Common myeloid progenitor, CD34-positive (primary cell): ENCODE data around the gene CDK10.
"Not testable (repeated sequence)": the region's sequence is repeated elsewhere in the genome, so short reads cannot be mapped to it uniquely, and the experiment has no call there.

ENCODE experiments used
- CTCF ChIA-PET: fragments of 350-600 bp; sonication (Branson Sonifier 250); formaldehyde crosslinking; loops from one replicate; lab custom pipeline; 2021; ENCODE audit warnings: antibody characterized with exemption; lab: Charles Lee
- POLR2A ChIA-PET: fragments of 350-600 bp; sonication (Branson Sonifier 250); formaldehyde crosslinking; loops from one replicate; lab custom pipeline; 2021; ENCODE audit warnings: antibody characterized with exemption; lab: Charles Lee
- DNase-seq, 3 donors: peaks; one replicate each; pipeline versions ENCODE4 v3.0.0 to v3.0.0-alpha.2; 2013
- H3K27ac ChIP-seq, 2 experiments: 1 replicate in 1 of 2; 2 replicates in 1 of 2; pipeline ENCODE4 v1.7.0; 2013; ENCODE audit warnings: inconsistent platforms in 2 of 2, low read length in 2 of 2, mild to moderate bottlenecking in 2 of 2, low read depth in 1 of 2, moderate library complexity in 1 of 2; ENCODE audit not compliant: severe bottlenecking in 2 of 2, insufficient read depth in 1 of 2, poor library complexity in 1 of 2
- H3K27me3 ChIP-seq, 5 experiments: replicated peaks in 2 of 5; 1 replicate in 3 of 5; 2 replicates in 2 of 5; pipeline versions ENCODE4 v1.6.1 to v1.7.0; 2013; ENCODE audit warnings: low read length in 4 of 5, mild to moderate bottlenecking in 2 of 5, moderate library complexity in 2 of 5, inconsistent platforms in 1 of 5; ENCODE audit not compliant: insufficient read depth in 5 of 5, control insufficient read depth in 4 of 5
- H3K36me3 ChIP-seq, 4 experiments: 1 replicate in 2 of 4; 2 replicates in 2 of 4; pipeline versions ENCODE4 v1.6.1 to v1.7.0; 2013; ENCODE audit warnings: low read length in 3 of 4, control low read depth in 1 of 4, mild to moderate bottlenecking in 1 of 4; ENCODE audit not compliant: control insufficient read depth in 4 of 4, insufficient read depth in 4 of 4
- H3K4me1 ChIP-seq, 4 experiments: 1 replicate in 3 of 4; 2 replicates in 1 of 4; pipeline versions ENCODE4 v1.6.1 to v1.7.1; 2013; ENCODE audit warnings: low read length in 3 of 4, mild to moderate bottlenecking in 3 of 4, control low read depth in 1 of 4, inconsistent platforms in 1 of 4, moderate library complexity in 1 of 4; ENCODE audit not compliant: control insufficient read depth in 4 of 4, insufficient read depth in 4 of 4; ENCODE audit errors: control extremely low read depth in 1 of 4
- H3K4me3 ChIP-seq, 7 experiments: 1 replicate in 4 of 7; 2 replicates in 3 of 7; pipeline versions ENCODE4 v1.5.1 to v1.7.0; 2013; ENCODE audit warnings: mild to moderate bottlenecking in 7 of 7, low read length in 6 of 7, moderate library complexity in 6 of 7, inconsistent platforms in 2 of 7, low read depth in 2 of 7, control low read depth in 1 of 7; ENCODE audit not compliant: insufficient read depth in 4 of 7, control insufficient read depth in 1 of 7; ENCODE audit errors: extremely low read depth in 1 of 7
- H3K9me3 ChIP-seq, 5 experiments: 1 replicate in 4 of 5; 2 replicates in 1 of 5; pipeline versions ENCODE4 v1.6.1 to v1.7.1; 2013; ENCODE audit warnings: low read length in 4 of 5, mild to moderate bottlenecking in 2 of 5, inconsistent platforms in 1 of 5, low read depth in 1 of 5, moderate library complexity in 1 of 5; ENCODE audit not compliant: control insufficient read depth in 4 of 5, insufficient read depth in 2 of 5; ENCODE audit errors: control extremely low read depth in 1 of 5
- WGBS: methylation state at CpG from one replicate; pipeline ENCODE4 v1.1.5; 2013; ENCODE audit not compliant: insufficient coverage; 5-methylcytosine and 5-hydroxymethylcytosine counted together

The CDK10 gene

GRCh38 chr16:89667000-89667399 is 19.5 kb upstream of the CDK10 start:
- peak in 1 of 3 donors; percentile 28 for DNase-seq
- POLR2A ChIA-PET, H3K9me3 ChIP-seq, H3K36me3 ChIP-seq, CTCF ChIA-PET, H3K4me3 ChIP-seq, H3K27ac ChIP-seq, H3K27me3 ChIP-seq: not testable (repeated sequence)
- WGBS = 92% methylated on average over 2 of the region's 7 CpGs
- H3K4me1 ChIP-seq = peaks cover 0 to 19% (median 15%) of the 10 kb centered on the region in 4 experiments

GRCh38 chr16:89667633-89668032 is 18.9 kb upstream of the CDK10 start:
- POLR2A ChIA-PET = interaction anchor here (1.5 kb wide), 1 partner anchor 9 kb away, joined by 6 read pairs; the partner anchor contains the start of genes CHMP1A and SPATA33

GRCh38 chr16:89668790-89669158 is 17.7 kb upstream of the CDK10 start:
- Histone ChIP-seq H3K36me3 (peaks cover 0 to 3% (median 3%) of the 10 kb centered on the region in 4 experiments), H3K4me3 (peak overlapping the region in 4 of 7 experiments; percentile 16 to 71 (median 42)), H3K27me3 (no peaks in the 10 kb centered on the region), H3K4me1 (peaks cover 0 to 19% (median 15%) of the 10 kb centered on the region in 4 experiments), H3K27ac (peak overlapping the region in 1 of 2 experiments; percentile 43), H3K9me3 (peaks cover 0 to 4% (median 0%) of the 10 kb centered on the region in 5 experiments)
- ChIA-PET POLR2A (interaction anchor here (1.2 to 1.5 kb wide), 2 partner anchors 11 to 18 kb away, joined by 6 read pairs; partner anchors contain the start of genes CDK10, CHMP1A and SPATA33), CTCF (interaction anchor here (0.7 to 1.5 kb wide), 4 partner anchors 13 to 193 kb away, joined by 3 to 6 read pairs (median 4); no protein-coding TSS in a partner anchor)
- DNase-seq = no peak
- 46% methylated on average over 5 of the region's 5 CpGs for WGBS

More at GRCh38 chr16:89667633-89668032, 18.9 kb upstream of the CDK10 start:
- H3K27me3 ChIP-seq = no peaks in the 10 kb centered on the region
- H3K4me1 ChIP-seq = peaks cover 0 to 19% (median 15%) of the 10 kb centered on the region in 4 experiments
- no peak overlapping the region for H3K27ac ChIP-seq
- H3K4me3 ChIP-seq = no peak overlapping the region
- WGBS = 86% methylated on average over 9 of the region's 9 CpGs
- peaks cover 0 to 8% (median 6%) of the 10 kb centered on the region in 4 experiments for H3K36me3 ChIP-seq
- CTCF ChIA-PET = interaction anchor here (0.9 to 1.5 kb wide), 2 partner anchors 32 to 92 kb away, joined by 4 to 6 read pairs; partner anchors contain the start of gene CPNE7
- DNase-seq = no peak
- H3K9me3 ChIP-seq = peaks cover 0 to 4% (median 0%) of the 10 kb centered on the region in 5 experiments

GRCh38 chr16:89669755-89670154 is 16.7 kb upstream of the CDK10 start:
- ChIA-PET POLR2A (no interaction called here), CTCF (no interaction called here)
- 98% methylated on average over 8 of the region's 13 CpGs for WGBS
- Histone ChIP-seq H3K4me3 (no peak overlapping the region), H3K9me3 (peaks cover 0 to 4% (median 0%) of the 10 kb centered on the region in 5 experiments), H3K36me3 (peaks cover 0 to 2% (median 0%) of the 10 kb centered on the region in 4 experiments), H3K27ac (no peak overlapping the region), H3K27me3 (no peaks in the 10 kb centered on the region), H3K4me1 (peaks cover 0 to 19% (median 15%) of the 10 kb centered on the region in 4 experiments)
- no peak for DNase-seq

- POLR2A ChIA-PET = interaction anchor here (0.6 to 0.7 kb wide), 2 partner anchors 13 to 179 kb away, joined by 3 to 4 read pairs; no protein-coding TSS in a partner anchor
- H3K4me3 ChIP-seq = no peak overlapping the region
- no peak overlapping the region for H3K27ac ChIP-seq
- peaks cover 0 to 4% (median 0%) of the 10 kb centered on the region in 5 experiments for H3K9me3 ChIP-seq
- peaks cover 0 to 19% (median 15%) of the 10 kb centered on the region in 4 experiments for H3K4me1 ChIP-seq
- CTCF ChIA-PET = interaction anchor here (0.6 to 1.3 kb wide), 3 partner anchors 25 to 212 kb away, joined by 3 to 4 read pairs (median 3); no protein-coding TSS in a partner anchor
- 93% methylated on average over 7 of the region's 10 CpGs for WGBS
- no peaks in the 10 kb centered on the region for H3K27me3 ChIP-seq
- peak in 2 of 3 donors; percentile 51 to 58 for DNase-seq
- H3K36me3 ChIP-seq = no peaks in the 10 kb centered on the region
Observed at GRCh38 chr16:89670496-89671431, 15.7 kb upstream of the CDK10 start.

- H3K27ac ChIP-seq, DNase-seq, POLR2A ChIA-PET, H3K9me3 ChIP-seq, H3K36me3 ChIP-seq, H3K4me3 ChIP-seq, H3K27me3 ChIP-seq: not testable (repeated sequence)
- CTCF ChIA-PET = interaction anchor here (0.6 to 1.3 kb wide), 3 partner anchors 24 to 211 kb away, joined by 3 to 4 read pairs (median 3); no protein-coding TSS in a partner anchor
- 95% methylated on average over 3 of the region's 4 CpGs for WGBS
- peaks cover 0 to 19% (median 15%) of the 10 kb centered on the region in 4 experiments for H3K4me1 ChIP-seq
Observed at GRCh38 chr16:89671565-89671964, 14.9 kb upstream of the CDK10 start.
